ENCODE results near the gene CFAP43. TPM values are rescaled to one million over a fixed set of nuclear protein-coding genes. Genes with fewer than 3 reads are reported as not detected.
A peak's percentile ranks its signal among the peaks of the same experiment; 100 is the strongest.

CFAP43 gene
- total and polyA plus RNA-seq, 2 donors (not counting 1 experiment from before 2014, with no cell fraction given) = under 0.01 to 0.10 TPM

- H3K4me1 ChIP-seq (ENCODE audit: control insufficient read depth, extremely low read depth, insufficient read depth, low read length) = no peaks in the 10 kb centered on the region
- no peak overlapping the region for H3K4me2 ChIP-seq (ENCODE audit: extremely low read depth, insufficient read depth, low read length)
- no peaks in the 10 kb centered on the region for H3K36me3 ChIP-seq (ENCODE audit: control insufficient read depth, insufficient read depth, low read length)
- H3K79me2 ChIP-seq (ENCODE audit: control insufficient read depth, insufficient read depth, low read length) = no peaks in the 10 kb centered on the region
- H4K20me1 ChIP-seq (ENCODE audit: control insufficient read depth, extremely low read depth, insufficient read depth, low read length) = no peaks in the 10 kb centered on the region
- no peak overlapping the region for H2AFZ ChIP-seq (ENCODE audit: low read length)
- no peak for DNase-seq (ENCODE audit: low read depth in 2 of 2)
- H3K27me3 ChIP-seq (ENCODE audit: control insufficient read depth, insufficient read depth, low read length) = peaks cover 9% of the 10 kb centered on the region
- no peak overlapping the region for H3K4me3 ChIP-seq (replicated peaks in 1 of 4; ENCODE audit: control extremely low read depth in 1 of 4, insufficient read depth in 1 of 4, low read depth in 3 of 4, low read length in 4 of 4)
- no peaks in the 10 kb centered on the region for H3K9me3 ChIP-seq (ENCODE audit: control insufficient read depth, insufficient read depth, low read depth, low read length)
- TF ChIP-seq, protein P1, sequence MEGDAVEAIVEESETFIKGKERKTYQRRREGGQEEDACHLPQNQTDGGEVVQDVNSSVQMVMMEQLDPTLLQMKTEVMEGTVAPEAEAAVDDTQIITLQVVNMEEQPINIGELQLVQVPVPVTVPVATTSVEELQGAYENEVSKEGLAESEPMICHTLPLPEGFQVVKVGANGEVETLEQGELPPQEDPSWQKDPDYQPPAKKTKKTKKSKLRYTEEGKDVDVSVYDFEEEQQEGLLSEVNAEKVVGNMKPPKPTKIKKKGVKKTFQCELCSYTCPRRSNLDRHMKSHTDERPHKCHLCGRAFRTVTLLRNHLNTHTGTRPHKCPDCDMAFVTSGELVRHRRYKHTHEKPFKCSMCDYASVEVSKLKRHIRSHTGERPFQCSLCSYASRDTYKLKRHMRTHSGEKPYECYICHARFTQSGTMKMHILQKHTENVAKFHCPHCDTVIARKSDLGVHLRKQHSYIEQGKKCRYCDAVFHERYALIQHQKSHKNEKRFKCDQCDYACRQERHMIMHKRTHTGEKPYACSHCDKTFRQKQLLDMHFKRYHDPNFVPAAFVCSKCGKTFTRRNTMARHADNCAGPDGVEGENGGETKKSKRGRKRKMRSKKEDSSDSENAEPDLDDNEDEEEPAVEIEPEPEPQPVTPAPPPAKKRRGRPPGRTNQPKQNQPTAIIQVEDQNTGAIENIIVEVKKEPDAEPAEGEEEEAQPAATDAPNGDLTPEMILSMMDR (conservative IDR thresholded peaks at IDR 0.05 in 1 of 2, IDR thresholded peaks at IDR 0.05 in 1 of 2; ENCODE audit: low read depth in 1 of 2, low read length in 2 of 2) = no peak
- no peak for TF ChIP-seq EZH2 (IDR thresholded peaks at IDR 0.05; ENCODE audit: low read length, missing control alignments)
- no peak overlapping the region for H3K27ac ChIP-seq (ENCODE audit: insufficient read depth, low read length)
- no peak overlapping the region for H3K9ac ChIP-seq (ENCODE audit: insufficient read depth, low read length)
Observed at GRCh38 chr10:104143829-104144228, 88.3 kb downstream of the CFAP43 start.

DNA sequence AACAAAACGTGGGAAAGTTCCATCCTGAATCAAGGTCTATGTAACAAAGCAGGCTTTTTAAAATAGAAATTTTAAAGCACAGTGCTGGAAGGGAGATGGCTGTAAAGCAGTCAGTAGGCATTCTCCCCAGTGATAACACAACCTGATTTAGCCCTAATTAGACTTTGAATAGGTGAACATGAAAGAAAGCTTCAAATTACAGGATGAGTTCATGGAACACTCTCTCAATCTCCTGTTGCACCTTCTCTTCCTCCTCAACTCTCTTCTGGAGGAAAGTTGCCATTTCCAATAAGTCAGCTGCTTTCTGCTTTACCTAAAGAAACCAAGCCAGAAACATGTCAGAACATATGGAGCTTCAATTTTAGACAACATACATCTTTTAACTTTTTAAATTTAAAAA is 90.1 kb downstream of the CFAP43 start:
- H4K20me1 ChIP-seq (ENCODE audit: control insufficient read depth, extremely low read depth, insufficient read depth, low read length) = no peaks in the 10 kb centered on the region
- TF ChIP-seq, protein P1 (conservative IDR thresholded peaks at IDR 0.05 in 1 of 2, IDR thresholded peaks at IDR 0.05 in 1 of 2; ENCODE audit: low read depth in 1 of 2, low read length in 2 of 2) = no peak
- no peak for TF ChIP-seq EZH2 (IDR thresholded peaks at IDR 0.05; ENCODE audit: low read length, missing control alignments)
- H2AFZ ChIP-seq (ENCODE audit: low read length) = no peak overlapping the region
- H3K36me3 ChIP-seq (ENCODE audit: control insufficient read depth, insufficient read depth, low read length) = no peaks in the 10 kb centered on the region
- no peaks in the 10 kb centered on the region for H3K4me1 ChIP-seq (ENCODE audit: control insufficient read depth, extremely low read depth, insufficient read depth, low read length)
- H3K4me3 ChIP-seq (replicated peaks in 1 of 4; ENCODE audit: control extremely low read depth in 1 of 4, insufficient read depth in 1 of 4, low read depth in 3 of 4, low read length in 4 of 4) = no peak overlapping the region
- H3K27me3 ChIP-seq (ENCODE audit: control insufficient read depth, insufficient read depth, low read length) = peaks cover 5% of the 10 kb centered on the region
- no peak overlapping the region for H3K4me2 ChIP-seq (ENCODE audit: extremely low read depth, insufficient read depth, low read length)
- H3K27ac ChIP-seq (ENCODE audit: insufficient read depth, low read length) = no peak overlapping the region
- no peak overlapping the region for H3K9ac ChIP-seq (ENCODE audit: insufficient read depth, low read length)
- DNase-seq (ENCODE audit: low read depth in 2 of 2) = no peak
- no peaks in the 10 kb centered on the region for H3K9me3 ChIP-seq (ENCODE audit: control insufficient read depth, insufficient read depth, low read depth, low read length)
- no peaks in the 10 kb centered on the region for H3K79me2 ChIP-seq (ENCODE audit: control insufficient read depth, insufficient read depth, low read length)

DNA sequence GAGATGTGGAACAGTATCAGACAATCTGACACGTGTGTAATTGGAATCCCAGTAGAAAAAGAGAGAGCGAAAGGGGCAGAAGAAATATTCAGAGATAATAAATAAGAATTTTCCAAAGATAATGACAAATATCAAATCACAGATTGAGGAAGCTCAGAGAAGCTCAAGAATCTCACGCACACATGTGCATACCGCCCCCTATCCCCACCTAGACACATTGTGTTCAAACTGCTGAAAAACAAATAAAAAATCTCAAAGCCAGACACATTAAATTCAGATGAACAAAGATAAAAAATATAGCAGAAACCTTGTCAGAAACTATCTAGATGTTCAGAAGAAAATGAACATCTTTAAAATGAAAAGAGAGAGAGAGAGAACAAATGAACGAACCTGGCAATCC is 92.9 kb downstream of the CFAP43 start:
- H4K20me1 ChIP-seq (ENCODE audit: control insufficient read depth, extremely low read depth, insufficient read depth, low read length) = no peaks in the 10 kb centered on the region
- H3K27me3 ChIP-seq (ENCODE audit: control insufficient read depth, insufficient read depth, low read length) = no peaks in the 10 kb centered on the region
- no peaks in the 10 kb centered on the region for H3K36me3 ChIP-seq (ENCODE audit: control insufficient read depth, insufficient read depth, low read length)
- H3K4me2 ChIP-seq (ENCODE audit: extremely low read depth, insufficient read depth, low read length) = no peak overlapping the region
- H3K9ac ChIP-seq (ENCODE audit: insufficient read depth, low read length) = no peak overlapping the region
- H3K4me1 ChIP-seq (ENCODE audit: control insufficient read depth, extremely low read depth, insufficient read depth, low read length) = no peaks in the 10 kb centered on the region
- H3K4me3 ChIP-seq (replicated peaks in 1 of 4; ENCODE audit: control extremely low read depth in 1 of 4, insufficient read depth in 1 of 4, low read depth in 3 of 4, low read length in 4 of 4) = no peak overlapping the region
- H3K9me3 ChIP-seq (ENCODE audit: control insufficient read depth, insufficient read depth, low read depth, low read length) = no peaks in the 10 kb centered on the region
- no peak overlapping the region for H2AFZ ChIP-seq (ENCODE audit: low read length)
- no peaks in the 10 kb centered on the region for H3K79me2 ChIP-seq (ENCODE audit: control insufficient read depth, insufficient read depth, low read length)
- peak in 1 of 2 donors; percentile 28 for DNase-seq (ENCODE audit: low read depth in 2 of 2)
- H3K27ac ChIP-seq (ENCODE audit: insufficient read depth, low read length) = no peak overlapping the region
- TF ChIP-seq, protein P1 (conservative IDR thresholded peaks at IDR 0.05 in 1 of 2, IDR thresholded peaks at IDR 0.05 in 1 of 2; ENCODE audit: low read depth in 1 of 2, low read length in 2 of 2) = peak; percentile 19 to 54
- TF ChIP-seq EZH2 (IDR thresholded peaks at IDR 0.05; ENCODE audit: low read length, missing control alignments) = no peak

Measured in fibroblast of lung (primary cell).